ENCODE measurements around the gene CNOT4. TPM values are rescaled to one million over a fixed set of nuclear protein-coding genes. Genes with fewer than 3 reads are reported as not detected.

CNOT4 gene
- total and polyA plus RNA-seq, 2 of the 13 experiments (the other 11 are each of a cell fraction or from before 2014, with no cell fraction given): 7.4 to 8.4 TPM

GRCh38 chr7:135385209-135385608, 124.7 kb downstream of the CNOT4 start:
- ChIA-PET POLR2A (no interaction called here), CTCF (ENCODE audit: low intra/inter-chr PET ratio, low total read pairs) (no interaction called here)
- BruUV-seq (replicated peaks): no TSS peak
- H3K27ac ChIP-seq (ENCODE audit: extremely low read length, insufficient read depth, low read length): no peak overlapping the region
- TF ChIP-seq ZNF850 (CRISPR knock-in tag; conservative IDR thresholded peaks at IDR 0.05) (no peak), GABPA (IDR thresholded peaks at IDR 0.05; ENCODE audit: low read depth, low read length) (no peak), GABPA (CRISPR knock-in tag; IDR thresholded peaks at IDR 0.05; ENCODE audit: low read depth) (no peak), RBM22 (optimal IDR thresholded peaks at IDR 0.05; ENCODE audit: low read length) (peak; percentile 21)
- H2AFZ ChIP-seq (ENCODE audit: low read length): no peak overlapping the region
- H4K20me1 ChIP-seq (ENCODE audit: insufficient read depth, low read length): no peaks in the 10 kb centered on the region
- in situ Hi-C loops (cut with HindIII; ENCODE audit: extremely low pct_ligation_motif_present, low pct_unique_long_range_greater_than_20kb) (no loop called here), intact Hi-C loops (cut with micrococcal nuclease; ENCODE audit: unreplicated experiment) (no loop called here)
- DNase-seq (ENCODE audit: low spot score) (no peak), FAIRE-seq (no peak), ATAC-seq (no peak)
- H3K36me3 ChIP-seq (replicated peaks in 1 of 2; ENCODE audit: control insufficient read depth in 1 of 2, insufficient read depth in 2 of 2, low read length in 2 of 2): peaks cover 0 to 7% of the 10 kb centered on the region in 2 experiments; a peak in 4 of 5 replicates
- no peaks in the 10 kb centered on the region for H3K27me3 ChIP-seq (ENCODE audit: control insufficient read depth in 1 of 2, insufficient read depth in 2 of 2, low read length in 2 of 2)
- H3K79me2 ChIP-seq (ENCODE audit: insufficient read depth, low read length): no peaks in the 10 kb centered on the region
- H3K9me3 ChIP-seq (ENCODE audit: low read length): no peaks in the 10 kb centered on the region
- 96% methylated on average over 3 of the region's 3 CpGs for WGBS (ENCODE audit: low lambda C conversion rate)
- no peaks in the 10 kb centered on the region for H3K4me1 ChIP-seq (ENCODE audit: insufficient read depth, low read length)
- H3K4me2 ChIP-seq (ENCODE audit: low read depth, low read length): no peak overlapping the region
- no peak overlapping the region for H3K9ac ChIP-seq (ENCODE audit: insufficient read depth, low read depth, low read length)
- no peak overlapping the region for H3K4me3 ChIP-seq (replicated peaks in 1 of 3; ENCODE audit: insufficient read depth in 1 of 3, low read depth in 2 of 3, low read length in 3 of 3)

- FAIRE-seq: no peak
- POLR2A ChIA-PET: no interaction called here
- ATAC-seq: no peak
Observed at GRCh38 chr7:135383525-135384175, 126.3 kb downstream of the CNOT4 start.

More at GRCh38 chr7:135383525-135384175, 126.3 kb downstream of the CNOT4 start:
- no peak overlapping the region for H2AFZ ChIP-seq (ENCODE audit: low read length)
- peaks cover 0 to 6% of the 10 kb centered on the region in 2 experiments; a peak in 4 of 5 replicates for H3K36me3 ChIP-seq (replicated peaks in 1 of 2; ENCODE audit: control insufficient read depth in 1 of 2, insufficient read depth in 2 of 2, low read length in 2 of 2)
- H3K27ac ChIP-seq (ENCODE audit: extremely low read length, insufficient read depth, low read length): no peak overlapping the region
- H3K27me3 ChIP-seq (ENCODE audit: control insufficient read depth in 1 of 2, insufficient read depth in 2 of 2, low read length in 2 of 2): no peaks in the 10 kb centered on the region
- no peak for TF ChIP-seq RAD51 (IDR thresholded peaks at IDR 0.05; ENCODE audit: borderline replicate concordance)
- no peak for TF ChIP-seq MEIS1 (CRISPR knock-in tag; IDR thresholded peaks at IDR 0.05; ENCODE audit: borderline replicate concordance)
- no peak for TF ChIP-seq DNMT3B (CRISPR knock-in tag; conservative IDR thresholded peaks at IDR 0.05)
- no peak for TF ChIP-seq IRF2 (CRISPR knock-in tag; IDR thresholded peaks at IDR 0.05)
- TF ChIP-seq ZBTB7B (CRISPR knock-in tag; IDR thresholded peaks at IDR 0.05): no peak
- in situ Hi-C loops (cut with HindIII; ENCODE audit: extremely low pct_ligation_motif_present, low pct_unique_long_range_greater_than_20kb): no loop called here
- no peaks in the 10 kb centered on the region for H3K4me1 ChIP-seq (ENCODE audit: insufficient read depth, low read length)
- no peaks in the 10 kb centered on the region for H4K20me1 ChIP-seq (ENCODE audit: insufficient read depth, low read length)
- no peak overlapping the region for H3K9ac ChIP-seq (ENCODE audit: insufficient read depth, low read depth, low read length)
- intact Hi-C loops (cut with micrococcal nuclease; ENCODE audit: unreplicated experiment): no loop called here
- no peaks in the 10 kb centered on the region for H3K79me2 ChIP-seq (ENCODE audit: insufficient read depth, low read length)
- BruUV-seq (replicated peaks): no TSS peak
- H3K4me2 ChIP-seq (ENCODE audit: low read depth, low read length): no peak overlapping the region
- no peaks in the 10 kb centered on the region for H3K9me3 ChIP-seq (ENCODE audit: low read length)
- WGBS (ENCODE audit: low lambda C conversion rate): 97% methylated on average over 2 of the region's 2 CpGs
- DNase-seq (ENCODE audit: low spot score): no peak
- CTCF ChIA-PET (ENCODE audit: low intra/inter-chr PET ratio, low total read pairs): no interaction called here
- no peak overlapping the region for H3K4me3 ChIP-seq (replicated peaks in 1 of 3; ENCODE audit: insufficient read depth in 1 of 3, low read depth in 2 of 3, low read length in 3 of 3)

Measured in HepG2 (cell line).